GM10266 (cell line): ENCODE data around the gene GIMAP5.

Experiments
- DNase-seq: peaks from one replicate; pipeline ENCODE4 v3.0.0; 2012; ENCODE audit errors: extremely low spot score
- CTCF ChIP-seq: IDR thresholded peaks from 2 replicates; pipeline ENCODE4 v1.5.1; 2012; ENCODE audit warnings: mild to moderate bottlenecking, low read depth; ENCODE audit not compliant: control insufficient read depth, insufficient read depth; ENCODE audit errors: missing control alignments

Gene GIMAP5

GRCh38 chr7:150781961-150782360 is 44.7 kb downstream of the GIMAP5 start:
- no peak for TF ChIP-seq CTCF
- DNase-seq, result no peak

- no peak for DNase-seq
- TF ChIP-seq CTCF, result no peak
These were observed 47.0 kb downstream of the GIMAP5 start for GRCh38 chr7:150784120-150784736.

GRCh38 chr7:150784954-150785353 is 47.7 kb downstream of the GIMAP5 start:
- TF ChIP-seq CTCF, result no peak
- DNase-seq, result no peak

- DNase-seq, result no peak
- no peak for TF ChIP-seq CTCF
These were observed 50.4 kb downstream of the GIMAP5 start for GRCh38 chr7:150787321-150788281.

- no peak for DNase-seq
These were observed 51.5 kb downstream of the GIMAP5 start for GRCh38 chr7:150788474-150789269.

More at GRCh38 chr7:150788474-150789269, 51.5 kb downstream of the GIMAP5 start:
- TF ChIP-seq CTCF, result no peak
